GM13976 (cell line): Measurements from ENCODE around the gene HOXC9.

Source experiments
- DNase-seq: peaks from one replicate; pipeline ENCODE4 v3.0.0; 2012; ENCODE audit warnings: low spot score
- in situ Hi-C: fragments of 300-500 bp; cut with MboI; formaldehyde crosslinking; loops from one replicate; pipeline ENCODE4 v1.12.0; 2022; ENCODE audit warnings: low sequenced_read_pairs, mixed read lengths, inconsistent platforms; ENCODE audit not compliant: unreplicated experiment
- TF ChIP-seq, protein P1 (sequence below): IDR thresholded peaks from 2 replicates; pipeline ENCODE4 v1.5.1; 2012; ENCODE audit warnings: borderline replicate concordance, mild to moderate bottlenecking; ENCODE audit not compliant: insufficient read depth; ENCODE audit errors: extremely low read depth, missing control alignments, control extremely low read depth

Gene HOXC9

DNA sequence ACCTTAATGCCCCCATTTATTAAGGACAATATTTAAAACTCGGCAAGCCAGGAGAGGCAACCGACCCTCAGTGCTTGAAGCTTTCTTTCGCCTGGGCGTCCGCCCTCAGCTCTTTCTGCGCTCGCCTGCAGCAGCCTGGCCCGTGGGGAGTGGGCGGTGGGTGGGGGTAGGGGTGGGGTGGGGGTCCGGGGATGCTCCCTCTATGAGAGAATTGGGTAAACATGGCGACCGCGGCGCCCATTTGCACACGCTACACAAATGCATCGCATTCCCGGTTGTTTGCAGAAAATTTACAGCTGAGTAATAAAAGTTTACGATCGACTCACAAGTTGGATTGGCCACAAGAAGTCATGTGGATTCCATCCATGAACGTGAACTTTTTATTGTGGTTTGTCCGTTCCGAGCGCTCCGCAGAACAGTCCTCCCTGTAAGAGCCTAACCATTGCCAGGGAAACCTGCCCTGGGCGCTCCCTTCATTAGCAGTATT lies 16.6 kb downstream of the HOXC9 start:
- in situ Hi-C loops = no loop called here
- no peak for DNase-seq
- TF ChIP-seq, protein P1, sequence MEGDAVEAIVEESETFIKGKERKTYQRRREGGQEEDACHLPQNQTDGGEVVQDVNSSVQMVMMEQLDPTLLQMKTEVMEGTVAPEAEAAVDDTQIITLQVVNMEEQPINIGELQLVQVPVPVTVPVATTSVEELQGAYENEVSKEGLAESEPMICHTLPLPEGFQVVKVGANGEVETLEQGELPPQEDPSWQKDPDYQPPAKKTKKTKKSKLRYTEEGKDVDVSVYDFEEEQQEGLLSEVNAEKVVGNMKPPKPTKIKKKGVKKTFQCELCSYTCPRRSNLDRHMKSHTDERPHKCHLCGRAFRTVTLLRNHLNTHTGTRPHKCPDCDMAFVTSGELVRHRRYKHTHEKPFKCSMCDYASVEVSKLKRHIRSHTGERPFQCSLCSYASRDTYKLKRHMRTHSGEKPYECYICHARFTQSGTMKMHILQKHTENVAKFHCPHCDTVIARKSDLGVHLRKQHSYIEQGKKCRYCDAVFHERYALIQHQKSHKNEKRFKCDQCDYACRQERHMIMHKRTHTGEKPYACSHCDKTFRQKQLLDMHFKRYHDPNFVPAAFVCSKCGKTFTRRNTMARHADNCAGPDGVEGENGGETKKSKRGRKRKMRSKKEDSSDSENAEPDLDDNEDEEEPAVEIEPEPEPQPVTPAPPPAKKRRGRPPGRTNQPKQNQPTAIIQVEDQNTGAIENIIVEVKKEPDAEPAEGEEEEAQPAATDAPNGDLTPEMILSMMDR = no peak

DNA sequence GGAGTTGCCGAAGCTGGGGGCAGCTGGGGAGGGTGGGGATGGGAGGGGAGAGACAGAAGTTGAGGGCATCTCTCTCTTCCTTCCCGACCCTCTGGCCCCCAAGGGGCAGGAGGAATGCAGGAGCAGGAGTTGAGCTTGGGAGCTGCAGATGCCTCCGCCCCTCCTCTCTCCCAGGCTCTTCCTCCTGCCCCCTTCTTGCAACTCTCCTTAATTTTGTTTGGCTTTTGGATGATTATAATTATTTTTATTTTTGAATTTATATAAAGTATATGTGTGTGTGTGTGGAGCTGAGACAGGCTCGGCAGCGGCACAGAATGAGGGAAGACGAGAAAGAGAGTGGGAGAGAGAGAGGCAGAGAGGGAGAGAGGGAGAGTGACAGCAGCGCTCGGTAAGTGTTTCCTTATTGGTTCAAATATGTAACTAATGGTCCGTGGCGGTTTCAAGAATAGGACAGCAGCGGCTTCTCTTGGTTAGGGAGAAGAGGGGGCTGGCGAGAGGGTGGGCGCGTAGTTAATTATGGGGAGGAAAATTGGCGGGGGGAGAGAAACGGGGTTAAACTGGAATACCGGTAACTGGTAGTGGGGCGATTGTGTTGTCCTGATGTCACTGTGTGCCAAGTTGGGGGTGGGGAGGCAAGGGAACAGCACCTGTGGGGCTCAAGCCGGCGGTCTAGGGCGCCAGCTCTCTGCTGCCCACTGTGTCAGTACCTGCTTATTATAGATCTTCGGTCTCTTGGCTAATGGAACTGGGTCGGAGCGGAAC lies 17.2 kb downstream of the HOXC9 start:
- DNase-seq = no peak
- TF ChIP-seq, protein P1 = no peak
- in situ Hi-C loops = no loop called here

DNA sequence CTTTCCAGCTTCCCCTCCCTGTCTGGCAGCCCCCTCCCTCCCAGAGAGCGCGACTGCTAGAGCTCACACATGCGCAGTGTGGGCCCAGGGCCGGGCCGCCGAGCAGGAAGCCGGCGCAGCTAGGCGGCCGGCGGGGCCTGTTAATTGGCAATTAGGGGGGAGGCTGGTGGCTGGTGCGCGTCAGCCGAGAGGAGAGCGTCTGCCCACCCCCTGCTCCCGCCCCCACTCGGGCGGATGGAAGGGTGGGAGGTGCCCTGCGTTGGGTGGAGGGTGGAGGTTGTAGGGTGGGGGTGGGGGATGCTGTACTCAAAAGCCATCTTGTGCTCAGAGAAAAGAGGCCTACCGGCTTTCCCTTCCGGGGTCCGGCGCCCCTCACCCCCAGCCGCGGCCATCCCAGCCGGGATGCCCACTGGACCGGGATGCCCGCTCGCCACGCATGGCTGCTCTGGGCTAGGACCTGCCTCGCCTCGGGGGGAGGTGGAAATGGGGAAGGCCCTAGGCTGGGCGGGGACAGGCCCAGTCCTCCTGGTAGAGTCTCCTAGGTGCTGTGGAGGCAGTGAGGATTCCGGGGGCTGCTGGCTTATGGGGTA lies 18.0 kb downstream of the HOXC9 start:
- in situ Hi-C loops = no loop called here
- DNase-seq = peak; percentile 96
- TF ChIP-seq, protein P1 = no peak

DNA sequence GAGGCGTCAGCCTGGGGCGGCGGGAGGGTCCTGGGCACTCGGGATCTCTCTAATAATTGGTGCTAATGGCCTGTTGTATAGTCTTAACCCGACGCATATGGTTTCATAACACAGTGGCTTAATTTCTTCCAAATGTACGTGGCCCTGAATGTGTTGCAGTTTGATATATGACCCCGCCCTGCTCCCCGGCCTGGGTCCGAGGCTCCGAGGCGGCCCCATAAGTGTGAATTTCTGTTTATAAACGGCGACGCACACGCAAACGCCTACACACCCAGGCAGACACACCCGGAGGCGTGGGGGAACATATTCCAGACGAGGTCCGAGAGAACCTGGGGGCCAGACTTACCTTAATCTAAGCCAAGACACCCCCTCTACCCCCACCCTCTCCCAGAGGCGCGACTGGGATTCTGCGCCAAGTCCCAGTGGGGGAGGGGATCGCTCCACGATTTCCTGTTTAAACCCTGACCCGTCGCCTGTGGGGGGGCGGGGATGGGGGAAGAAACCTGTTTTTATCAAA lies 18.6 kb downstream of the HOXC9 start:
- TF ChIP-seq, protein P1 = no peak
- in situ Hi-C loops = no loop called here
- no peak for DNase-seq

DNA sequence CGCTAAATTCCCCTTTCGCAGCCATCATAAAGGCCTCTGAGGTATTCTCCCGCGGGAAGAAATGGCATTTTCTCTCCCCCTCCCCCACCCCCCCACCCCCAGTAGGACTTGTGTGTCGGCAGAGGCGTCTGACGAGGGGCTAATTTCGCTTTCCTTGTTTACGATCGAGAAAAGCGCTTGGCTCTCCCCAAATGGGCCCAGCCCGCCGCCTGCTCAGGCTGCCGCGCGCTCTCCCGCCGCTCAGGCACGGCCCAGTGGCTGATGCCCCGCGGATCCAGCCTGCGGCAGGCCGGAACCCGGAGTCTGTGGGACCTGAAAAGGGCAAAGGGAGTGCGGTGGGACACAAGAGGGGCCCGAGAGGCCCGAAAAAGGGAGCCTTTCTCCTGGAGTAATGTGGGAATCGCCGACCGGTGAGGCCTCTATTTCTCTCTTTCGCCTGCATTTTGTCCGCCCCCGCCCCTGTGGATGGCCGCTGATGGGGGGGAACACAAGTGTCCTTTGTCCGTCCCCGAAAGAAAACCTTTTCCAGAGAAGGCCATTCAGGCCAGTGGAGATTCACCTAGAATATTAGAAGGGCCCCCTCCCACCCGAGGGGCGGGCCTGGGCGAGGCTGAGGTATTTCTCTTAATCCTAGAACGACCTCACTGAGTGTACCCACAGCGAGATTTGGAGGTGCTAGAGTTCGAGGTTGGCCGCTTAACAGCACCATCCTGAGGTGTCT lies 19.3 kb downstream of the HOXC9 start:
- no peak for DNase-seq
- TF ChIP-seq, protein P1 = no peak
- in situ Hi-C loops = no loop called here

DNA sequence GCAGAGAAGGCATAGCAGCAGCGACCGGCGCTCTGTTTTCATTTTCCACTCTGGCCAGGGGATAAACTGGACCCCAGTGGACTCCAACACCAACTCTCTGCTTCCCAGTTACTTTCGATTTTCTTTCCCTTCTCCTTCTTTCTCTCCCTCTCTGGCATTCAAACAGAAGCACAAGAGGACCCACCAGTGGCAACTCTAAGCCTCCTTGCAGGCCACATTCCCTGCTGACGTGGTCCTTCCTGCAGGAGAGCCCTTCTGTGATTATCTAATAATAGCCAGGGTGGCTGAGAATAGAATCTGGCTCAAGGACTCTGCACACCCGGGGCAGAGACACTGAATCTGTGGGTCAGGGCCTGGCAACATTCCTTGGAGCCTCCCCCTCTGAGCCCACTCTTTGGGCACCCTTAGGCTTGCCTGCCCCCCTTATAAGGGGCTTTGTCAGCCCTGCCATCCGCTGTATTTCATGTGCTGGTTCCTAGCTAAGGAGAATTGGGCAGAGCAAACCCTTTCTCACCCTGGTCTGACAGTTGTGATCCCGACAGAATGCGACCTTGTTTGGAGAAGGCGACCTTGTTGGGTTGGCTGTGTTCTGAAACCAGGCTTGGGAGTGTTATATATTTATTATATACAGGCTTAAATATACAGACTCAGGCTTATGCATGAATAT lies 20.1 kb downstream of the HOXC9 start:
- TF ChIP-seq, protein P1 = no peak
- no peak for DNase-seq
- in situ Hi-C loops = loop anchor here (10.0 kb wide), 1 partner anchor 175 kb away; no protein-coding TSS in a partner anchor
